ENCODE data around the gene S100PBP. TPM values are rescaled to one million over a fixed set of nuclear protein-coding genes. Genes with fewer than 3 reads are reported as not detected.

Gene S100PBP
- total and polyA plus RNA-seq, 9 of the 15 experiments (the other 6 are each of a cell fraction or from before 2014, with no cell fraction given): 22.9 to 60.2 (median 32.9) TPM

- TF ChIP-seq LEF1 (IDR thresholded peaks at IDR 0.05) (peak; percentile 40; the same call in 1 of the 2 replicates), ZNF318 (IDR thresholded peaks at IDR 0.05; ENCODE audit: borderline replicate concordance in 1 of 2, low read depth in 1 of 2) (peak in 1 of 2 experiments; percentile 84; a peak in 1 of 4 replicates), SMARCE1 (IDR thresholded peaks at IDR 0.05) (peak; percentile 84), MAZ (CRISPR knock-in tag; conservative IDR thresholded peaks at IDR 0.05 in 1 of 2, IDR thresholded peaks at IDR 0.05 in 1 of 2) (peak in 1 of 2 experiments; percentile 29; a peak in 1 of 4 replicates), POLR3G (IDR thresholded peaks at IDR 0.05; ENCODE audit: extremely low read depth, insufficient read length, insufficient replicate concordance) (no peak)
- TF ChIP-seq, protein P1, sequence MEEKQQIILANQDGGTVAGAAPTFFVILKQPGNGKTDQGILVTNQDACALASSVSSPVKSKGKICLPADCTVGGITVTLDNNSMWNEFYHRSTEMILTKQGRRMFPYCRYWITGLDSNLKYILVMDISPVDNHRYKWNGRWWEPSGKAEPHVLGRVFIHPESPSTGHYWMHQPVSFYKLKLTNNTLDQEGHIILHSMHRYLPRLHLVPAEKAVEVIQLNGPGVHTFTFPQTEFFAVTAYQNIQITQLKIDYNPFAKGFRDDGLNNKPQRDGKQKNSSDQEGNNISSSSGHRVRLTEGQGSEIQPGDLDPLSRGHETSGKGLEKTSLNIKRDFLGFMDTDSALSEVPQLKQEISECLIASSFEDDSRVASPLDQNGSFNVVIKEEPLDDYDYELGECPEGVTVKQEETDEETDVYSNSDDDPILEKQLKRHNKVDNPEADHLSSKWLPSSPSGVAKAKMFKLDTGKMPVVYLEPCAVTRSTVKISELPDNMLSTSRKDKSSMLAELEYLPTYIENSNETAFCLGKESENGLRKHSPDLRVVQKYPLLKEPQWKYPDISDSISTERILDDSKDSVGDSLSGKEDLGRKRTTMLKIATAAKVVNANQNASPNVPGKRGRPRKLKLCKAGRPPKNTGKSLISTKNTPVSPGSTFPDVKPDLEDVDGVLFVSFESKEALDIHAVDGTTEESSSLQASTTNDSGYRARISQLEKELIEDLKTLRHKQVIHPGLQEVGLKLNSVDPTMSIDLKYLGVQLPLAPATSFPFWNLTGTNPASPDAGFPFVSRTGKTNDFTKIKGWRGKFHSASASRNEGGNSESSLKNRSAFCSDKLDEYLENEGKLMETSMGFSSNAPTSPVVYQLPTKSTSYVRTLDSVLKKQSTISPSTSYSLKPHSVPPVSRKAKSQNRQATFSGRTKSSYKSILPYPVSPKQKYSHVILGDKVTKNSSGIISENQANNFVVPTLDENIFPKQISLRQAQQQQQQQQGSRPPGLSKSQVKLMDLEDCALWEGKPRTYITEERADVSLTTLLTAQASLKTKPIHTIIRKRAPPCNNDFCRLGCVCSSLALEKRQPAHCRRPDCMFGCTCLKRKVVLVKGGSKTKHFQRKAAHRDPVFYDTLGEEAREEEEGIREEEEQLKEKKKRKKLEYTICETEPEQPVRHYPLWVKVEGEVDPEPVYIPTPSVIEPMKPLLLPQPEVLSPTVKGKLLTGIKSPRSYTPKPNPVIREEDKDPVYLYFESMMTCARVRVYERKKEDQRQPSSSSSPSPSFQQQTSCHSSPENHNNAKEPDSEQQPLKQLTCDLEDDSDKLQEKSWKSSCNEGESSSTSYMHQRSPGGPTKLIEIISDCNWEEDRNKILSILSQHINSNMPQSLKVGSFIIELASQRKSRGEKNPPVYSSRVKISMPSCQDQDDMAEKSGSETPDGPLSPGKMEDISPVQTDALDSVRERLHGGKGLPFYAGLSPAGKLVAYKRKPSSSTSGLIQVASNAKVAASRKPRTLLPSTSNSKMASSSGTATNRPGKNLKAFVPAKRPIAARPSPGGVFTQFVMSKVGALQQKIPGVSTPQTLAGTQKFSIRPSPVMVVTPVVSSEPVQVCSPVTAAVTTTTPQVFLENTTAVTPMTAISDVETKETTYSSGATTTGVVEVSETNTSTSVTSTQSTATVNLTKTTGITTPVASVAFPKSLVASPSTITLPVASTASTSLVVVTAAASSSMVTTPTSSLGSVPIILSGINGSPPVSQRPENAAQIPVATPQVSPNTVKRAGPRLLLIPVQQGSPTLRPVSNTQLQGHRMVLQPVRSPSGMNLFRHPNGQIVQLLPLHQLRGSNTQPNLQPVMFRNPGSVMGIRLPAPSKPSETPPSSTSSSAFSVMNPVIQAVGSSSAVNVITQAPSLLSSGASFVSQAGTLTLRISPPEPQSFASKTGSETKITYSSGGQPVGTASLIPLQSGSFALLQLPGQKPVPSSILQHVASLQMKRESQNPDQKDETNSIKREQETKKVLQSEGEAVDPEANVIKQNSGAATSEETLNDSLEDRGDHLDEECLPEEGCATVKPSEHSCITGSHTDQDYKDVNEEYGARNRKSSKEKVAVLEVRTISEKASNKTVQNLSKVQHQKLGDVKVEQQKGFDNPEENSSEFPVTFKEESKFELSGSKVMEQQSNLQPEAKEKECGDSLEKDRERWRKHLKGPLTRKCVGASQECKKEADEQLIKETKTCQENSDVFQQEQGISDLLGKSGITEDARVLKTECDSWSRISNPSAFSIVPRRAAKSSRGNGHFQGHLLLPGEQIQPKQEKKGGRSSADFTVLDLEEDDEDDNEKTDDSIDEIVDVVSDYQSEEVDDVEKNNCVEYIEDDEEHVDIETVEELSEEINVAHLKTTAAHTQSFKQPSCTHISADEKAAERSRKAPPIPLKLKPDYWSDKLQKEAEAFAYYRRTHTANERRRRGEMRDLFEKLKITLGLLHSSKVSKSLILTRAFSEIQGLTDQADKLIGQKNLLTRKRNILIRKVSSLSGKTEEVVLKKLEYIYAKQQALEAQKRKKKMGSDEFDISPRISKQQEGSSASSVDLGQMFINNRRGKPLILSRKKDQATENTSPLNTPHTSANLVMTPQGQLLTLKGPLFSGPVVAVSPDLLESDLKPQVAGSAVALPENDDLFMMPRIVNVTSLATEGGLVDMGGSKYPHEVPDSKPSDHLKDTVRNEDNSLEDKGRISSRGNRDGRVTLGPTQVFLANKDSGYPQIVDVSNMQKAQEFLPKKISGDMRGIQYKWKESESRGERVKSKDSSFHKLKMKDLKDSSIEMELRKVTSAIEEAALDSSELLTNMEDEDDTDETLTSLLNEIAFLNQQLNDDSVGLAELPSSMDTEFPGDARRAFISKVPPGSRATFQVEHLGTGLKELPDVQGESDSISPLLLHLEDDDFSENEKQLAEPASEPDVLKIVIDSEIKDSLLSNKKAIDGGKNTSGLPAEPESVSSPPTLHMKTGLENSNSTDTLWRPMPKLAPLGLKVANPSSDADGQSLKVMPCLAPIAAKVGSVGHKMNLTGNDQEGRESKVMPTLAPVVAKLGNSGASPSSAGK (IDR thresholded peaks at IDR 0.05): no peak
These were observed 3.3 kb upstream of the S100PBP start (continued) for GRCh38 chr1:32813941-32814739.

Data from K562 (cell line).